ENCODE results near the gene TOP1.

- TF ChIP-seq YY1 (IDR thresholded peaks at IDR 0.05; ENCODE audit: insufficient read depth, insufficient read length) (no peak), ZNF274 (IDR thresholded peaks at IDR 0.05; ENCODE audit: low read depth, low read length) (no peak)
Observed at GRCh38 chr20:41148942-41149341, 120.3 kb downstream of the TOP1 start.
